Right lobe of liver (tissue), 6 donors: Measurements from ENCODE around the gene RGS14. TPM values are rescaled to one million over a fixed set of nuclear protein-coding genes. Genes with fewer than 3 reads are reported as not detected.

Experiments used
- ATAC-seq, 4 donors: fragments of 200-7000 bp; cut with Tn5 transposase; one replicate each; pipeline ENCODE4 v1.9.1; 2020; ENCODE audit warnings: mild to moderate bottlenecking in 4 of 4, moderate library complexity in 4 of 4
- DNase-seq, 3 donors: peaks; one replicate each; pipeline ENCODE4 v3.0.0-alpha.2; 2020
- H3K27ac ChIP-seq, 3 donors: fragments of 200-600 bp; one replicate each; pipeline ENCODE4 v1.8.0; 2022
- H3K27me3 ChIP-seq, 2 donors: fragments of 200-600 bp; one replicate each; pipeline ENCODE4 v1.8.0; 2022
- H3K36me3 ChIP-seq, 4 donors: fragments of 200-600 bp; sonication (generic) in 1 of 4; one replicate each; pipeline versions ENCODE4 v1.5.1 to v1.8.0; 2017 to 2022; ENCODE audit warnings: control low read depth in 1 of 4
- H3K4me1 ChIP-seq, 4 donors: fragments of 200-600 bp; sonication (generic) in 1 of 4; one replicate each; pipeline versions ENCODE4 v1.5.1 to v1.8.0; 2017 to 2022; ENCODE audit warnings: control low read depth in 1 of 4
- H3K4me3 ChIP-seq, 3 donors: fragments of 200-600 bp; one replicate each; pipeline ENCODE4 v1.8.0; 2022
- H3K9me3 ChIP-seq, 4 donors: fragments of 200-600 bp; sonication (generic) in 1 of 4; one replicate each; pipeline versions ENCODE4 v1.5.1 to v1.8.0; 2017 to 2022; ENCODE audit warnings: control low read depth in 1 of 4
- POLR2A ChIP-seq: fragments of 450-650 bp; IDR thresholded peaks from one replicate; pipeline ENCODE4 v1.6.1; 2017; ENCODE audit warnings: antibody characterized with exemption, mild to moderate bottlenecking
- WGBS: methylation state at CpG from one replicate; pipeline ENCODE4 v1.1.6; 2018; ENCODE audit warnings: low coverage, low lambda C conversion rate; ENCODE audit not compliant: insufficient coverage; ENCODE audit errors: missing lambda C conversion rate; 5-methylcytosine and 5-hydroxymethylcytosine counted together
- intact Hi-C, 2 donors: fragments of 100-400 bp; cut with DNase I; formaldehyde crosslinking; loops; one replicate each; pipeline versions ENCODE4 v1.11.2 to v1.14.1; 2022
- total RNA-seq, 6 experiments: library from RNA; depleted of rRNA in 2 of 6; stranded (reverse); fragments of >200 nt in 2 of 6; fragmentation: NEBNext Ultra II Directional in 3 of 6; extraction: Animal tissue kit (Norgen Biotek cat#: 25700) in 3 of 6; gene quantifications; one replicate each; pipeline versions ENCODE4 v1.1.0 to v1.2.4, GENCODE V29; 2016 to 2023
- TF ChIP-seq, protein P1 (sequence below), 4 donors: fragments of 200-600 bp in 3 of 4; fragments of 450-650 bp in 1 of 4; IDR thresholded peaks; one replicate each; pipeline versions ENCODE4 v1.5.1 to v1.8.0; 2016 to 2022; ENCODE audit warnings: antibody characterized with exemption in 4 of 4, mild to moderate bottlenecking in 2 of 4
- donor health status: DM: no; HTN: yes; CAD: no.
- donor health status: DM: no; HTN: no; CAD: no.
- donor health status: DM: no; HTN: no; CAD: no.
- donor health status: DM: no; HTN: yes; CAD: no.
- donor health status: DM: no; HTN: yes; CAD: no.

RGS14 gene
- total RNA-seq, 6 experiments from 2014 or later = 29.2 to 43.1 (median 35.2) TPM

DNA sequence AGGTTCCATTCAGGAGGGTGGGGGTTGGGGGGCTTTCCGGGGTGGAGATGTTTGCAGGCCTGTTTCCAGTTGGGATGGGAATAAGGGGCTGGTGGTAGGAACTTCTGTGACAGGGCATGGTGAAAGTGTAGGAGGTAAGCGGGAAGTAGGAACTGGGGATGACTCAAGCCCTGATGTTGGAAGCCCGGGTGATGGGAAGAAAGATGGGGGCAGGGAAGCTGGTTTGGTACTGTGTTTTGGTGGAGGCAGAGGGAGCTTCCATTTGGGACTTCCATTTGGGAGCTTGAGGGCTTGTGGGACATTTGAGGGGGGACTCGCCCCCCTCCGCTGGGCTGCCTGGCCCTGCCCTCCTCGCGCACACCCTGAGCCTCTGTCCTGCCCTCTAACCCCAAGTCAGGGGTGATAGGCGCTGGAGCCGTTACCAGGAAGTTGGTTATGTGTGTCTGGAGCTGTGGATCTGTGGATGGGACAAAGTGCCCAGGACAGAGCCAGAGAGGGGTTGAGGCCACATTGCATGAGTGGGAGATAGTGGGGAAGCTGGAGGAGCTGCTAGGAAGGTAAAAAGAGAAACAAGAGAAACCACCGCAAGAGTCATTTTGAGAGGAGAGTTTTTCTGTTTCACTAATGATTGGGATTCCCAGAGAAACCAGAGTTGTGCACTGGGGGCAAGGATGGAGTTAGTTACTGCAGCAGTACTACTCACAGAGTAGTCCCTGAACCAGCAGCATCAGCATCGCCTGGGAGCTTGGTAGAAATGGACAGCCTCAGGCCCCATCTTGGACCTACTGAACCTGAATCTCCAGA, 6.6 kb downstream of the RGS14 start:
- DNase-seq = peak in 1 of 3 donors; percentile 37
- H3K27ac ChIP-seq = no peak overlapping the region
- H3K9me3 ChIP-seq = no peaks in the 10 kb centered on the region
- no peaks in the 10 kb centered on the region for H3K36me3 ChIP-seq
- H3K4me3 ChIP-seq = no peak overlapping the region
- H3K4me1 ChIP-seq = peaks cover 0 to 63% (median 33%) of the 10 kb centered on the region in 4 donors
- TF ChIP-seq POLR2A = no peak
- H3K27me3 ChIP-seq = no peaks in the 10 kb centered on the region
- intact Hi-C loops = no loop called here
- 51% methylated on average over 6 of the region's 11 CpGs for WGBS
- no peak for ATAC-seq

DNA sequence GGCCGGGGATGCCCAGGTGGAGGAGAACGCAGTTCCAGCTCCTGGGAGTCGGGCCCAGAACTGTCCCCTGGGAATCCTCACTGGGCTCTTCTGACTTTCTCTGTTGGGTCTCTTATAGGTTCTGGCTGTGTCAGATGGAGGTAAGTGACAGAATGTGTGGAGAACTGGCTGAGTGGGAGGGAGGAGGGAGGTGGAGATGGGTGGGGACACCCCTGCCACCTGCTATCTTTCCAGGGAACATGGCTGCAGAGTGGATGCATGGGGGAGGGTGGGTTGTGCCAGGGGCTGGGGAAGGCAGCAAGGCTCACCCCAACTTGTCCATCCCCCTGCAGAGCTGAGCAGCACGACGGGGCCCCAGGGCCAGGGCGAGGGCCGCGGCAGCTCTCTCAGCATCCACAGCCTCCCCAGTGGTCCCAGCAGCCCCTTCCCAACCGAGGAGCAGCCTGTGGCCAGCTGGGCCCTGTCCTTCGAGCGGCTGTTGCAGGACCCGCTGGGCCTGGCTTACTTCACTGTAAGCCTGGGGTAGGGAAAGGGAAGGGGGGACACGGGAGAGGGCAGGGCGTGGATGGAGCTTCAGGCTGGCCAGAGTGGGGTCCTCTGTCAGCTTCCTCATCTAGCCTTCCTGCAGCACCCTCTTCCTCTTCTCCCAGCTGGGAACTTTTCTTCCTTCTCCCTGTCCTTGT, 8.3 kb downstream of the RGS14 start:
- H3K27me3 ChIP-seq = no peaks in the 10 kb centered on the region
- H3K36me3 ChIP-seq = no peaks in the 10 kb centered on the region
- H3K27ac ChIP-seq = peak overlapping the region; percentile 71 to 93 (median 93)
- DNase-seq (peak in 1 of 3 donors; percentile 53), ATAC-seq (no peak)
- intact Hi-C loops = no loop called here
- 86% methylated on average over 5 of the region's 14 CpGs for WGBS
- H3K4me1 ChIP-seq = peaks cover 0 to 66% (median 31%) of the 10 kb centered on the region in 4 donors
- H3K4me3 ChIP-seq = no peak overlapping the region
- H3K9me3 ChIP-seq = no peaks in the 10 kb centered on the region
- TF ChIP-seq, protein P1, sequence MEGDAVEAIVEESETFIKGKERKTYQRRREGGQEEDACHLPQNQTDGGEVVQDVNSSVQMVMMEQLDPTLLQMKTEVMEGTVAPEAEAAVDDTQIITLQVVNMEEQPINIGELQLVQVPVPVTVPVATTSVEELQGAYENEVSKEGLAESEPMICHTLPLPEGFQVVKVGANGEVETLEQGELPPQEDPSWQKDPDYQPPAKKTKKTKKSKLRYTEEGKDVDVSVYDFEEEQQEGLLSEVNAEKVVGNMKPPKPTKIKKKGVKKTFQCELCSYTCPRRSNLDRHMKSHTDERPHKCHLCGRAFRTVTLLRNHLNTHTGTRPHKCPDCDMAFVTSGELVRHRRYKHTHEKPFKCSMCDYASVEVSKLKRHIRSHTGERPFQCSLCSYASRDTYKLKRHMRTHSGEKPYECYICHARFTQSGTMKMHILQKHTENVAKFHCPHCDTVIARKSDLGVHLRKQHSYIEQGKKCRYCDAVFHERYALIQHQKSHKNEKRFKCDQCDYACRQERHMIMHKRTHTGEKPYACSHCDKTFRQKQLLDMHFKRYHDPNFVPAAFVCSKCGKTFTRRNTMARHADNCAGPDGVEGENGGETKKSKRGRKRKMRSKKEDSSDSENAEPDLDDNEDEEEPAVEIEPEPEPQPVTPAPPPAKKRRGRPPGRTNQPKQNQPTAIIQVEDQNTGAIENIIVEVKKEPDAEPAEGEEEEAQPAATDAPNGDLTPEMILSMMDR (IDR thresholded peaks at IDR 0.05) = no peak
- TF ChIP-seq POLR2A = no peak

DNA sequence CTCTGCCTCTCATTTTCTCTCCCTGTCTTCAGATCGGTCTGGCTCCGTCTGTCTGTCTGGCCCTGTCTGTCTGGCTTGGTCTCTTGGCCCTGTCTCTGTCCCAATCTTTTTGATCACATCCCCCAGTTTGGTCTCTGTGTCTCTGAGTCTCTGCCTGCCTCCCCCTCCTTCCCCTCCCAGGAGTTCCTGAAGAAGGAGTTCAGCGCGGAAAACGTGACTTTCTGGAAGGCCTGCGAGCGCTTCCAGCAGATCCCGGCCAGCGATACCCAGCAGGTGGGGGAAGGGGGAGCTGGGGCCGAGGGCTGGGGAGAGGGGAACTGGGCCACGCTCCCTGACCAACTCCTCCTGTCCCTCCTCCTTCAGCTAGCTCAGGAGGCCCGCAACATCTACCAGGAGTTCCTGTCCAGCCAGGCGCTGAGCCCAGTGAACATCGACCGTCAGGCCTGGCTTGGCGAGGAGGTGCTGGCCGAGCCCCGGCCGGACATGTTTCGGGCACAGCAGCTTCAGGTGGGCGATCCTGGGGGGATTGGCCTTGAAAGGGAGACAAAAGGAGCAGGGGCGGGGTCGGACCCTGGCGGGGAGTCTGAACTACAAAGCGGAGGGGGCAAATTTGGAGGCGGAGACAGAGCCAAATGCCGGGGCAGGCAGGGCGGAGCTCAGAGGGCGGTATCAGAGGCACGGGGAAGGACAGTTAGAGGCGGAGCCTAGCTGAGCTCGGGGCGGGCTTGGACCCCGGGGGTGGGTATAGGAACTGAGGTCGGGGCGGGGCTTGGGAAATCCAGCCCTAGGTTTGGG, 9.0 kb downstream of the RGS14 start:
- DNase-seq = peak; percentile 94 to 97 (median 96)
- ATAC-seq = peak; percentile 69 to 81 (median 72)
- H3K27me3 ChIP-seq = no peaks in the 10 kb centered on the region
- intact Hi-C loops = no loop called here
- H3K36me3 ChIP-seq = no peaks in the 10 kb centered on the region
- TF ChIP-seq POLR2A = peak; percentile 71
- TF ChIP-seq, protein P1 (IDR thresholded peaks at IDR 0.05) = no peak
- H3K4me3 ChIP-seq = peak overlapping the region; percentile 37 to 65 (median 50)
- peaks cover 0 to 71% (median 27%) of the 10 kb centered on the region in 4 donors for H3K4me1 ChIP-seq
- WGBS = 14% methylated on average over 25 of the region's 36 CpGs
- H3K9me3 ChIP-seq = no peaks in the 10 kb centered on the region
- peak overlapping the region; percentile 71 to 93 (median 93) for H3K27ac ChIP-seq

DNA sequence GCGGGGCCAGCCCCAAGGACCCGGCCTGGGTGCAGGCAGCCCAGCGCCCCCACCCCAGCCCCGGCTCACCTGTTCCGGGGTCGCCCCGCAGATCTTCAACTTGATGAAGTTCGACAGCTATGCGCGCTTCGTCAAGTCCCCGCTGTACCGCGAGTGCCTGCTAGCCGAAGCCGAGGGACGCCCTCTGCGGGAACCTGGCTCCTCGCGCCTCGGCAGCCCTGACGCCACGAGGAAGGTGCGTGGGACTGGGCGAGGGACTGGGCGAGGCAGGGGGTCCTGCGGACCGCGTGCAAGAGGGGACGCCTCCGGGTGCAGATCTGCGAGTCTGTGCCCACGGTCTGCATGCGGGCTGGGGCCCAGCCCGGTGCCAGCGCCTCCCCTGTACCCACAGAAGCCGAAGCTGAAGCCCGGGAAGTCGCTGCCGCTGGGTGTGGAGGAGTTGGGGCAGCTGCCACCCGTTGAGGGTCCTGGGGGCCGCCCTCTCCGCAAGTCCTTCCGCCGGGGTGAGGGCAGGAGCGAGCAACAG, 9.7 kb downstream of the RGS14 start:
- Histone ChIP-seq H3K36me3 (no peaks in the 10 kb centered on the region), H3K4me1 (peaks cover 0 to 71% (median 27%) of the 10 kb centered on the region in 4 donors), H3K4me3 (peak overlapping the region; percentile 37 to 65 (median 50)), H3K27ac (peak overlapping the region; percentile 71 to 93 (median 93)), H3K9me3 (no peaks in the 10 kb centered on the region), H3K27me3 (no peaks in the 10 kb centered on the region)
- WGBS = 22% methylated on average over 29 of the region's 46 CpGs
- DNase-seq (no peak), ATAC-seq (peak in 1 of 4 donors; percentile 1)
- TF ChIP-seq, protein P1 (IDR thresholded peaks at IDR 0.05) = peak in 1 of 4 donors; percentile 21
- no peak for TF ChIP-seq POLR2A
- intact Hi-C loops = no loop called here
